H1 (cell line): ENCODE measurements around the gene EEF1AKMT3. TPM values are rescaled to one million over a fixed set of nuclear protein-coding genes. Genes with fewer than 3 reads are reported as not detected.

Experiments
- CTCF ChIA-PET: fragments of 300-600 bp; sonication (Branson Sonifier 250); formaldehyde crosslinking; loops from one replicate; lab custom pipeline; 2021; ENCODE audit not compliant: partially characterized antibody; lab: Charles Lee
- POLR2A ChIA-PET: fragments of 300-600 bp; sonication (Branson Sonifier 250); formaldehyde crosslinking; loops from one replicate; lab custom pipeline; 2021; ENCODE audit warnings: inconsistent platforms; ENCODE audit not compliant: partially characterized antibody; lab: Charles Lee
- DNase-seq, 2 experiments: peaks; one replicate each; pipeline versions ENCODE4 v3.0.0 to v3.0.0-alpha.2; 2010 to 2022; ENCODE audit warnings: low spot score in 2 of 2, low read depth in 1 of 2, mixed read lengths in 1 of 2
- FAIRE-seq: peaks from 2 replicates; lab custom pipeline; 2011; peaks lifted over from hg19 to GRCh38; lab: Jason Lieb, UNC
- H2AFZ ChIP-seq: 2 replicates; pipeline ENCODE4 v1.8.1; 2012; ENCODE audit warnings: low read length, inconsistent platforms
- H2AK5ac ChIP-seq: 2 replicates; pipeline ENCODE4 v1.6.1; 2013; ENCODE audit warnings: low read depth, low read length
- H2BK120ac ChIP-seq: replicated peaks from 2 replicates; pipeline ENCODE3; 2013; ENCODE audit warnings: low read depth, low read length, inconsistent platforms
- H2BK12ac ChIP-seq: 2 replicates; pipeline ENCODE4 v1.6.1; 2013; ENCODE audit warnings: low read depth, low read length
- H2BK15ac ChIP-seq: 2 replicates; pipeline ENCODE4 v1.6.1; 2013; ENCODE audit warnings: low read length
- H2BK20ac ChIP-seq: 2 replicates; pipeline ENCODE4 v1.6.1; 2013; ENCODE audit warnings: low read length
- H2BK5ac ChIP-seq: 2 replicates; pipeline ENCODE4 v1.6.1; 2013; ENCODE audit warnings: low read depth, low read length
- H3K14ac ChIP-seq: 2 replicates; pipeline ENCODE4 v1.6.1; 2013; ENCODE audit warnings: inconsistent platforms; ENCODE audit not compliant: insufficient read length
- H3K18ac ChIP-seq: 2 replicates; pipeline ENCODE4 v1.6.1; 2013; ENCODE audit warnings: low read length; ENCODE audit errors: extremely low read depth
- H3K23ac ChIP-seq: 2 replicates; pipeline ENCODE4 v1.6.1; 2013; ENCODE audit warnings: inconsistent platforms; ENCODE audit not compliant: insufficient read length
- H3K23me2 ChIP-seq: 2 replicates; pipeline ENCODE4 v1.6.1; 2013; ENCODE audit warnings: low read depth, low read length
- H3K27ac ChIP-seq: 2 replicates; pipeline ENCODE4 v1.6.1; 2011; ENCODE audit warnings: low read depth, low read length, inconsistent platforms
- H3K27me3 ChIP-seq, 4 experiments: replicated peaks in 1 of 4; 1 replicate in 1 of 4; 2 replicates in 3 of 4; pipeline versions ENCODE4 v1.6.1 to v1.8.1; 2011 to 2013; ENCODE audit warnings: low read length in 3 of 4, mild to moderate bottlenecking in 3 of 4, inconsistent platforms in 2 of 4, mixed read lengths in 2 of 4, moderate library complexity in 1 of 4; ENCODE audit not compliant: control insufficient read depth in 3 of 4, insufficient read depth in 3 of 4; ENCODE audit errors: extremely low read depth in 1 of 4
- H3K36me3 ChIP-seq, 4 experiments: 2 replicates each; pipeline versions ENCODE4 v1.6.1 to v1.8.1; 2011 to 2013; ENCODE audit warnings: mild to moderate bottlenecking in 4 of 4, low read length in 3 of 4, moderate library complexity in 2 of 4, control low read depth in 1 of 4, inconsistent platforms in 1 of 4; ENCODE audit not compliant: insufficient read depth in 4 of 4, control insufficient read depth in 2 of 4
- H3K4ac ChIP-seq: replicated peaks from 2 replicates; pipeline ENCODE3; 2013; ENCODE audit warnings: low read length, low read depth, mixed read lengths, inconsistent platforms; ENCODE audit not compliant: insufficient read length
- H3K4me1 ChIP-seq, 4 experiments: replicated peaks in 1 of 4; 1 replicate in 1 of 4; 2 replicates in 3 of 4; pipeline versions ENCODE4 v1.6.1 to v1.8.1; 2011 to 2013; ENCODE audit warnings: low read length in 3 of 4, inconsistent platforms in 2 of 4, mixed read lengths in 1 of 4; ENCODE audit not compliant: insufficient read depth in 4 of 4, control insufficient read depth in 3 of 4
- H3K4me2 ChIP-seq, 2 experiments: 2 replicates each; pipeline versions ENCODE4 v1.6.1 to v1.8.1; 2011 to 2013; ENCODE audit warnings: low read depth in 2 of 2, low read length in 2 of 2, control low read depth in 1 of 2, inconsistent platforms in 1 of 2, mild to moderate bottlenecking in 1 of 2; ENCODE audit not compliant: insufficient read depth in 1 of 2
- H3K4me3 ChIP-seq, 4 experiments: fragments of 200-600, 300-600 bp in 1 of 4; sonication (generic), shearing (Covaris generic), sonication (Bioruptor Twin) in 1 of 4; 2 replicates each; pipeline versions ENCODE4 v1.5.1 to v1.8.1; 2011 to 2016; ENCODE audit warnings: low read length in 4 of 4, low read depth in 3 of 4, control low read depth in 2 of 4, inconsistent platforms in 2 of 4, mild to moderate bottlenecking in 2 of 4, mixed read lengths in 1 of 4, moderate library complexity in 1 of 4; ENCODE audit not compliant: insufficient read depth in 2 of 4; ENCODE audit errors: extremely low read depth in 1 of 4
- H3K56ac ChIP-seq: replicated peaks from 2 replicates; pipeline ENCODE3; 2013; ENCODE audit warnings: low read depth, mild to moderate bottlenecking, mixed read lengths, low read length, inconsistent platforms; ENCODE audit not compliant: insufficient read length
- H3K79me1 ChIP-seq: 2 replicates; pipeline ENCODE4 v1.6.1; 2013; ENCODE audit warnings: low read depth, low read length, control low read depth
- H3K79me2 ChIP-seq, 2 experiments: 2 replicates each; pipeline versions ENCODE4 v1.6.1 to v1.8.1; 2012 to 2013; ENCODE audit warnings: low read length in 2 of 2, mild to moderate bottlenecking in 2 of 2, inconsistent platforms in 1 of 2; ENCODE audit not compliant: insufficient read depth in 2 of 2, control insufficient read depth in 1 of 2
- H3K9ac ChIP-seq, 4 experiments: replicated peaks in 1 of 4; 1 replicate in 1 of 4; 2 replicates in 3 of 4; pipeline versions ENCODE4 v1.6.1 to v1.8.1; 2011 to 2013; ENCODE audit warnings: low read depth in 3 of 4, low read length in 3 of 4, control low read depth in 2 of 4, mild to moderate bottlenecking in 2 of 4, moderate library complexity in 2 of 4, inconsistent platforms in 1 of 4; ENCODE audit errors: extremely low read depth in 1 of 4
- H3K9me3 ChIP-seq, 2 experiments: 2 replicates each; pipeline versions ENCODE4 v1.6.1 to v1.8.1; 2012 to 2013; ENCODE audit warnings: mild to moderate bottlenecking in 2 of 2, moderate library complexity in 2 of 2, control low read depth in 1 of 2, inconsistent platforms in 1 of 2, low read depth in 1 of 2, low read length in 1 of 2, mixed read lengths in 1 of 2; ENCODE audit not compliant: insufficient read depth in 2 of 2
- H4K20me1 ChIP-seq, 2 experiments: replicated peaks in 1 of 2; 2 replicates each; pipeline versions ENCODE3 to v1.8.1; 2011 to 2013; ENCODE audit warnings: inconsistent platforms in 2 of 2, low read length in 2 of 2, mild to moderate bottlenecking in 1 of 2; ENCODE audit not compliant: insufficient read depth in 2 of 2, control insufficient read depth in 1 of 2
- H4K5ac ChIP-seq: 2 replicates; pipeline ENCODE4 v1.6.1; 2013; ENCODE audit warnings: low read length, low read depth, mixed read lengths, inconsistent platforms; ENCODE audit not compliant: insufficient read length
- H4K8ac ChIP-seq: 2 replicates; pipeline ENCODE4 v1.8.0; 2013; ENCODE audit warnings: mild to moderate bottlenecking, moderate library complexity, low read length, inconsistent platforms; ENCODE audit not compliant: insufficient read depth; ENCODE audit errors: extremely low read depth
- H4K91ac ChIP-seq: replicated peaks from 2 replicates; pipeline ENCODE3; 2013; ENCODE audit warnings: low read length, mixed read lengths, inconsistent platforms; ENCODE audit not compliant: insufficient read length
- NRF1 ChIP-seq: IDR thresholded peaks from 2 replicates; pipeline ENCODE4 v1.6.1; 2011; ENCODE audit warnings: mild to moderate bottlenecking, low read depth, low read length, improper control_type of control experiment
- ZNF274 ChIP-seq: IDR thresholded peaks from 2 replicates; pipeline ENCODE4 v1.7.0; 2012; ENCODE audit warnings: low read length, borderline replicate concordance; ENCODE audit errors: extremely low read depth
- WGBS, 2 experiments: shearing (Covaris generic) in 1 of 2; methylation state at CpG; one replicate each; pipeline versions ENCODE4 v1.1.6 to v1.1.7; 2013 to 2015; ENCODE audit warnings: low lambda C conversion rate in 2 of 2, mixed read lengths in 2 of 2, inconsistent platforms in 1 of 2, low coverage in 1 of 2, missing lambda C conversion rate in 1 of 2; ENCODE audit not compliant: insufficient replicate concordance in 2 of 2, insufficient coverage in 1 of 2, insufficient read length in 1 of 2; ENCODE audit errors: extremely low coverage in 1 of 2, missing lambda C conversion rate in 1 of 2; 5-methylcytosine and 5-hydroxymethylcytosine counted together
- polyA plus RNA-seq, 7 experiments: library from polyadenylated mRNA; depleted of rRNA in 3 of 7; stranded (reverse) in 5 of 7; unstranded in 2 of 7; fragments of >200 nt in 5 of 7; fragments of 200-250 nt in 2 of 7; gene quantifications; 1 replicate in 5 of 7; 2 replicates in 1 of 7; 4 replicates in 1 of 7; pipeline versions ENCODE4 v1.2.1 to v1.2.3, GENCODE V29; 2011 to 2013; ENCODE audit warnings: missing spikeins in 2 of 7, mixed read lengths in 2 of 7
- total RNA-seq: library from RNA; stranded (reverse); fragmentation: NEBNext Ultra II Directional; extraction: Animal tissue kit (Norgen Biotek cat#: 25700); gene quantifications from 2 replicates; pipeline ENCODE4 v1.2.1, GENCODE V29; 2021

EEF1AKMT3 gene
- total and polyA plus RNA-seq, 2 of the 8 experiments (the other 6 are each of a cell fraction or from before 2014, with no cell fraction given), result 3.1 to 4.4 TPM

- Histone ChIP-seq H3K79me2 (no peaks in the 10 kb centered on the region), H3K18ac (no peak overlapping the region), H2AFZ (no peak overlapping the region), H2BK12ac (no peak overlapping the region), H3K9ac (no peak overlapping the region), H3K4me2 (no peak overlapping the region), H3K9me3 (no peaks in the 10 kb centered on the region), H3K27ac (no peak overlapping the region), H2BK15ac (no peak overlapping the region), H2BK120ac (no peak overlapping the region), H3K4me3 (no peak overlapping the region), H2BK20ac (no peak overlapping the region), H2BK5ac (no peak overlapping the region), H3K27me3 (no peaks in the 10 kb centered on the region), H3K14ac (no peak overlapping the region), H3K56ac (no peak overlapping the region), H3K36me3 (peaks cover 23 to 51% (median 38%) of the 10 kb centered on the region in 4 experiments), H2AK5ac (no peak overlapping the region), H3K79me1 (no peaks in the 10 kb centered on the region), H4K91ac (no peak overlapping the region), H4K8ac (no peak overlapping the region), H4K5ac (no peak overlapping the region), H3K23me2 (no peaks in the 10 kb centered on the region), H3K23ac (no peak overlapping the region), H3K4me1 (no peaks in the 10 kb centered on the region), H3K4ac (no peak overlapping the region), H4K20me1 (peaks cover 7 to 9% of the 10 kb centered on the region in 2 experiments)
- ChIA-PET CTCF (interaction anchor here (0.9 to 10.4 kb wide), 3 partner anchors 12 to 84 kb away, joined by 3 to 105 read pairs (median 3); no protein-coding TSS in a partner anchor), POLR2A (interaction anchor here (1.0 to 9.6 kb wide), 4 partner anchors 8 to 21 kb away, joined by 3 to 71 read pairs (median 7); no protein-coding TSS in a partner anchor)
- no peak for FAIRE-seq
- TF ChIP-seq ZNF274 (no peak), NRF1 (no peak)
- DNase-seq, result no peak
- WGBS, 2 experiments, result 83% methylated on average over 10 of the region's 10 CpGs; no CpG with 5 or more reads in 1 of the 2 experiments
These were observed 49.2 kb downstream of the EEF1AKMT3 start for GRCh38 chr12:57821474-57822214.
